GM23338 (cell line): ENCODE data around the gene TBC1D16. TPM values are rescaled to one million over a fixed set of nuclear protein-coding genes. Genes with fewer than 3 reads are reported as not detected.
"Not testable (repeated sequence)": the region's sequence is repeated elsewhere in the genome, so short reads cannot be mapped to it uniquely, and the experiment has no call there.

Experiments
- ATAC-seq: fragments of 200-7000 bp; cut with Tn5 transposase; 3 replicates; pipeline ENCODE4 v1.9.1; 2020
- DNase-seq: peaks from one replicate; pipeline ENCODE4 v3.0.0-alpha.2; 2015; ENCODE audit warnings: low spot score
- H2AFZ ChIP-seq: fragments of 200-600 bp; sonication (generic); 2 replicates; pipeline ENCODE4 v1.8.0; 2016; ENCODE audit warnings: antibody characterized with exemption, mild to moderate bottlenecking, moderate library complexity
- H3F3A ChIP-seq: fragments of 200-600 bp; sonication (generic); replicated peaks from 2 replicates; pipeline ENCODE4 v1.8.0; 2017; ENCODE audit warnings: antibody characterized with exemption, mixed run types, low read depth
- H3K27ac ChIP-seq: fragments of 200-600 bp; sonication (generic); 2 replicates; pipeline ENCODE4 v1.6.1; 2016; ENCODE audit warnings: low read depth
- H3K27me3 ChIP-seq: fragments of 200-600 bp; sonication (generic); 2 replicates; pipeline ENCODE4 v1.8.0; 2016; ENCODE audit warnings: mild to moderate bottlenecking, mixed run types, moderate library complexity; ENCODE audit not compliant: insufficient read depth
- H3K36me3 ChIP-seq: fragments of 200-600 bp; sonication (generic); 2 replicates; pipeline ENCODE4 v1.8.0; 2016; ENCODE audit warnings: mild to moderate bottlenecking; ENCODE audit not compliant: insufficient read depth
- H3K4me1 ChIP-seq: fragments of 200-600 bp; sonication (generic); 2 replicates; pipeline ENCODE4 v1.8.0; 2016; ENCODE audit warnings: mild to moderate bottlenecking, moderate library complexity; ENCODE audit not compliant: insufficient read depth
- H3K4me2 ChIP-seq: fragments of 200-600 bp; sonication (generic); 2 replicates; pipeline ENCODE4 v1.7.1; 2017; ENCODE audit warnings: mixed run types
- H3K4me3 ChIP-seq: fragments of 200-600 bp; sonication (generic); 2 replicates; pipeline ENCODE4 v1.6.1; 2016; ENCODE audit warnings: mixed run types
- H3K79me2 ChIP-seq: fragments of 200-600 bp; sonication (generic); replicated peaks from 2 replicates; pipeline ENCODE4 v1.8.0; 2017; ENCODE audit warnings: mild to moderate bottlenecking; ENCODE audit not compliant: insufficient read depth
- H3K9me2 ChIP-seq: fragments of 200-600 bp; sonication (generic); 2 replicates; pipeline ENCODE4 v1.8.0; 2017; ENCODE audit not compliant: insufficient read depth
- H4K20me1 ChIP-seq: fragments of 200-600 bp; sonication (generic); replicated peaks from 2 replicates; pipeline ENCODE4 v1.8.0; 2017; ENCODE audit warnings: mild to moderate bottlenecking; ENCODE audit not compliant: insufficient read depth
- H3K27ac Mint-ChIP-seq: 2 replicates; pipeline ENCODE4 v1.8.0; 2020; ENCODE audit warnings: inconsistent platforms, mild to moderate bottlenecking, moderate library complexity, mixed read lengths
- H3K27me3 Mint-ChIP-seq: 3 replicates; pipeline ENCODE4 v1.8.0; 2022; ENCODE audit warnings: low read depth, mild to moderate bottlenecking, moderate library complexity, mixed read lengths, inconsistent platforms; ENCODE audit not compliant: insufficient read depth, poor library complexity
- H3K36me3 Mint-ChIP-seq: 3 replicates; pipeline ENCODE4 v1.8.0; 2021; ENCODE audit warnings: low read depth, mild to moderate bottlenecking, inconsistent platforms, moderate library complexity, mixed read lengths
- H3K4me1 Mint-ChIP-seq: 3 replicates; pipeline ENCODE4 v1.8.0; 2020; ENCODE audit warnings: mild to moderate bottlenecking, inconsistent platforms, mixed read lengths
- H3K4me3 Mint-ChIP-seq: 3 replicates; pipeline ENCODE4 v1.8.0; 2021; ENCODE audit warnings: moderate library complexity, mild to moderate bottlenecking, inconsistent platforms, mixed read lengths
- H3K9me3 Mint-ChIP-seq: 3 replicates; pipeline ENCODE4 v1.8.0; 2020; ENCODE audit warnings: moderate library complexity, mild to moderate bottlenecking, inconsistent platforms, mixed read lengths
- CREB1 ChIP-seq: fragments of 250-450 bp; sonication (Bioruptor Pico); IDR thresholded peaks from 2 replicates; pipeline ENCODE4 v1.5.0; 2020; ENCODE audit warnings: low read depth, mild to moderate bottlenecking, moderate library complexity
- EZH2 ChIP-seq: fragments of 200-600 bp; sonication (generic); IDR thresholded peaks from one replicate; pipeline ENCODE4 v1.8.0; 2017; ENCODE audit warnings: antibody characterized with exemption, mild to moderate bottlenecking, low read depth; ENCODE audit not compliant: unreplicated experiment
- JUNB ChIP-seq: IDR thresholded peaks from one replicate; pipeline ENCODE4 v1.6.1; 2016; ENCODE audit warnings: antibody characterized with exemption; ENCODE audit not compliant: unreplicated experiment
- NANOG ChIP-seq: IDR thresholded peaks from 2 replicates; pipeline ENCODE4 v1.6.1; 2016; ENCODE audit warnings: antibody characterized with exemption, borderline replicate concordance
- ZNF114 ChIP-seq: fragments of 250-450 bp; sonication (Bioruptor Pico); IDR thresholded peaks from 2 replicates; pipeline ENCODE4 v1.5.0; 2020; ENCODE audit warnings: mild to moderate bottlenecking, moderate library complexity
- ZNF462 ChIP-seq: fragments of 250-450 bp; sonication (Bioruptor Pico); IDR thresholded peaks from 2 replicates; pipeline ENCODE4 v1.5.0; 2020; ENCODE audit warnings: mild to moderate bottlenecking, moderate library complexity
- polyA plus RNA-seq: library from polyadenylated mRNA; unstranded; fragments of >200 nt; fragmentation: Nextera tagmentation; extraction: Ambion mirVana; gene quantifications from 2 replicates; pipeline ENCODE4 v1.2.1, GENCODE V29; 2016
- total RNA-seq: library from RNA; depleted of rRNA; stranded (reverse); fragments of >200 nt; shearing (Covaris generic); gene quantifications from 2 replicates; pipeline ENCODE4 v1.2.3, GENCODE V29; 2014
- TF ChIP-seq, protein P1 (sequence below), 2 experiments: fragments of 200-600 bp in 1 of 2; sonication (generic) in 1 of 2; conservative IDR thresholded peaks; 2 replicates each; pipeline versions ENCODE4 v1.5.1 to v1.6.1; 2016 to 2017; ENCODE audit warnings: antibody characterized with exemption in 2 of 2, low read depth in 2 of 2, mild to moderate bottlenecking in 2 of 2, moderate library complexity in 1 of 2
- TF ChIP-seq, protein P2 (sequence below): IDR thresholded peaks from 2 replicates; pipeline ENCODE4 v1.6.1; 2016; ENCODE audit warnings: antibody characterized with exemption

TBC1D16 gene
- total and polyA plus RNA-seq, 2 experiments from 2014 or later: 16.7 to 104 TPM

DNA sequence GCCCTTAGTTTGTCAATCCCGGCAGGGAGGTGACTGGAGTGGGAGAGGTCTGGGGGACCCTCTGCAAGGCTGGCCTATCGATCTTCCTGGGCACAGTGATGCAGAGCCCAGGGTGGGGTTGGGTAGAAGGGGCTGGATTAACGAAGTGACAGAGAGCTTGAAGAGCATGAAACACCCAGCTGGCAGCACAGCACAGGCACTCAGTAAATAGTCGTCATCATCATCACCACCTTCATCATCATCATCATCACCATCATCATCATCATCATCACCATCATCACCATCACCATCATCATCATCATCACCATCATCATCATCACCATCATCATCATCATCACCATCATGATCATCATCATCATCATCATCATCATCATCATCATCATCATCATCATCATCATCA, 142.2 kb downstream of the TBC1D16 start:
- not testable (repeated sequence) for H3K4me1 ChIP-seq, ATAC-seq, H3K36me3 ChIP-seq, H3K4me1 Mint-ChIP-seq, H3K27ac ChIP-seq, H3K27ac Mint-ChIP-seq, H3K4me3 Mint-ChIP-seq, H3K4me3 ChIP-seq, H4K20me1 ChIP-seq, H3K36me3 Mint-ChIP-seq, H2AFZ ChIP-seq, DNase-seq, H3K79me2 ChIP-seq, H3K4me2 ChIP-seq, H3F3A ChIP-seq, H3K9me3 Mint-ChIP-seq, H3K27me3 ChIP-seq
- H3K9me2 ChIP-seq: peaks cover 14% of the 10 kb centered on the region
- peaks cover 15% of the 10 kb centered on the region for H3K27me3 Mint-ChIP-seq

DNA sequence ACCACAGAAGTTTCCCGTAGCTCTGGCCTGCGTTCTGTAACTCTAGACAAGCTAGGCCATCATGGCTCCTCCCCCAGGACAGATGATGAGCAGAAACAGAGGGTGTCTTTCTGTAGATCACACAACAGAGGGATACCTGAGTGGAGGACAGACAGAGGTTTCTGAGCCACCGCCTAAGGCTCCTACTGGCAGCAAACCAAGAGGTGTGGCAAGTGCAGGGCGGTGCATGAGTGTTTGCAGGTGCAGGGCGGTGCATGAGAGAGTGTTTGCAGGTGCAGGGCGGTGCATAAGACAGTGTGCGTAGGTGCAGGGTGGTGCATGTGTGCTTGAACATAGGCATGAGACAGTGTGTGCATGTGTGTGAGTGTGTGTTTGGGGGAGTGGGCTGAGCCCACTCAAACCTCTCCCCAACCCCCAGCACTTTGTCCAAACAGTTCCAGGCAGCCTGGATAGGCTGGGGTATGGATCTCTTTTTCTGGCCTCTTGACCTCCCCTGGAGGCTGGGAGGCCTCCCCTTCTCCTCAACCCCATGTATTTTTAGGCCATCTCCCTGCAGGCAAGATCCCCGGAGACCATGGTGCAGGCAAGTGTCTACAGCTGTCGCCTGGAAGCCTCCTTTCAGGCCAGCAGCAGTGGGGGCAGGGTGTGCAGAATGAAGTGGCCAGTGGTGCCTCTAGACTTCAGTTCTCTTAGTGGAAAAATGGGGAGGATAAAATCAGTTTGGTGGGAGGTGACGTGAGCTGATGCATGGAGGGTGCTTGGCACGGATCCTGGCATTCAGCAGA, 143.0 kb downstream of the TBC1D16 start:
- H3K36me3 Mint-ChIP-seq: no peaks in the 10 kb centered on the region; the same call in 2 of the 3 replicates
- Histone ChIP-seq H2AFZ (no peak overlapping the region), H3K79me2 (no peaks in the 10 kb centered on the region), H3K4me2 (no peak overlapping the region), H3K4me3 (no peak overlapping the region), H3K4me1 (no peaks in the 10 kb centered on the region), H3K9me2 (peaks cover 14% of the 10 kb centered on the region), H4K20me1 (no peaks in the 10 kb centered on the region), H3K36me3 (no peaks in the 10 kb centered on the region), H3K27me3 (no peaks in the 10 kb centered on the region), H3F3A (no peaks in the 10 kb centered on the region), H3K27ac (no peak overlapping the region)
- peaks cover 13% of the 10 kb centered on the region for H3K27me3 Mint-ChIP-seq
- DNase-seq (no peak), ATAC-seq (no peak)
- H3K4me3 Mint-ChIP-seq: no peak overlapping the region
- H3K4me1 Mint-ChIP-seq: peaks cover 4% of the 10 kb centered on the region; the same call in 1 of the 3 replicates
- H3K9me3 Mint-ChIP-seq: peaks cover 3% of the 10 kb centered on the region; the same call in 1 of the 3 replicates
- no peak overlapping the region for H3K27ac Mint-ChIP-seq
- TF ChIP-seq JUNB: no peak
- TF ChIP-seq, protein P1, sequence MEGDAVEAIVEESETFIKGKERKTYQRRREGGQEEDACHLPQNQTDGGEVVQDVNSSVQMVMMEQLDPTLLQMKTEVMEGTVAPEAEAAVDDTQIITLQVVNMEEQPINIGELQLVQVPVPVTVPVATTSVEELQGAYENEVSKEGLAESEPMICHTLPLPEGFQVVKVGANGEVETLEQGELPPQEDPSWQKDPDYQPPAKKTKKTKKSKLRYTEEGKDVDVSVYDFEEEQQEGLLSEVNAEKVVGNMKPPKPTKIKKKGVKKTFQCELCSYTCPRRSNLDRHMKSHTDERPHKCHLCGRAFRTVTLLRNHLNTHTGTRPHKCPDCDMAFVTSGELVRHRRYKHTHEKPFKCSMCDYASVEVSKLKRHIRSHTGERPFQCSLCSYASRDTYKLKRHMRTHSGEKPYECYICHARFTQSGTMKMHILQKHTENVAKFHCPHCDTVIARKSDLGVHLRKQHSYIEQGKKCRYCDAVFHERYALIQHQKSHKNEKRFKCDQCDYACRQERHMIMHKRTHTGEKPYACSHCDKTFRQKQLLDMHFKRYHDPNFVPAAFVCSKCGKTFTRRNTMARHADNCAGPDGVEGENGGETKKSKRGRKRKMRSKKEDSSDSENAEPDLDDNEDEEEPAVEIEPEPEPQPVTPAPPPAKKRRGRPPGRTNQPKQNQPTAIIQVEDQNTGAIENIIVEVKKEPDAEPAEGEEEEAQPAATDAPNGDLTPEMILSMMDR (conservative IDR thresholded peaks at IDR 0.05; ENCODE audit: low read depth in 2 of 2): no peak
- TF ChIP-seq NANOG: no peak
- no peak for TF ChIP-seq ZNF462 (CRISPR knock-in tag)
- TF ChIP-seq EZH2: no peak
- no peak for TF ChIP-seq ZNF114 (CRISPR knock-in tag)
- TF ChIP-seq CREB1 (CRISPR knock-in tag): no peak
- TF ChIP-seq, protein P2, sequence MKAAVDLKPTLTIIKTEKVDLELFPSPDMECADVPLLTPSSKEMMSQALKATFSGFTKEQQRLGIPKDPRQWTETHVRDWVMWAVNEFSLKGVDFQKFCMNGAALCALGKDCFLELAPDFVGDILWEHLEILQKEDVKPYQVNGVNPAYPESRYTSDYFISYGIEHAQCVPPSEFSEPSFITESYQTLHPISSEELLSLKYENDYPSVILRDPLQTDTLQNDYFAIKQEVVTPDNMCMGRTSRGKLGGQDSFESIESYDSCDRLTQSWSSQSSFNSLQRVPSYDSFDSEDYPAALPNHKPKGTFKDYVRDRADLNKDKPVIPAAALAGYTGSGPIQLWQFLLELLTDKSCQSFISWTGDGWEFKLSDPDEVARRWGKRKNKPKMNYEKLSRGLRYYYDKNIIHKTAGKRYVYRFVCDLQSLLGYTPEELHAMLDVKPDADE: no peak
